GM23338 (cell line): ENCODE measurements around the gene OAT. TPM values are rescaled to one million over a fixed set of nuclear protein-coding genes. Genes with fewer than 3 reads are reported as not detected.

ENCODE experiments used
- ATAC-seq: fragments of 200-7000 bp; cut with Tn5 transposase; 3 replicates; pipeline ENCODE4 v1.9.1; 2020
- DNase-seq: peaks from one replicate; pipeline ENCODE4 v3.0.0-alpha.2; 2015; ENCODE audit warnings: low spot score
- H2AFZ ChIP-seq: fragments of 200-600 bp; sonication (generic); 2 replicates; pipeline ENCODE4 v1.8.0; 2016; ENCODE audit warnings: antibody characterized with exemption, mild to moderate bottlenecking, moderate library complexity
- H3F3A ChIP-seq: fragments of 200-600 bp; sonication (generic); replicated peaks from 2 replicates; pipeline ENCODE4 v1.8.0; 2017; ENCODE audit warnings: antibody characterized with exemption, mixed run types, low read depth
- H3K27ac ChIP-seq: fragments of 200-600 bp; sonication (generic); 2 replicates; pipeline ENCODE4 v1.6.1; 2016; ENCODE audit warnings: low read depth
- H3K27me3 ChIP-seq: fragments of 200-600 bp; sonication (generic); 2 replicates; pipeline ENCODE4 v1.8.0; 2016; ENCODE audit warnings: mild to moderate bottlenecking, mixed run types, moderate library complexity; ENCODE audit not compliant: insufficient read depth
- H3K36me3 ChIP-seq: fragments of 200-600 bp; sonication (generic); 2 replicates; pipeline ENCODE4 v1.8.0; 2016; ENCODE audit warnings: mild to moderate bottlenecking; ENCODE audit not compliant: insufficient read depth
- H3K4me1 ChIP-seq: fragments of 200-600 bp; sonication (generic); 2 replicates; pipeline ENCODE4 v1.8.0; 2016; ENCODE audit warnings: mild to moderate bottlenecking, moderate library complexity; ENCODE audit not compliant: insufficient read depth
- H3K4me2 ChIP-seq: fragments of 200-600 bp; sonication (generic); 2 replicates; pipeline ENCODE4 v1.7.1; 2017; ENCODE audit warnings: mixed run types
- H3K4me3 ChIP-seq: fragments of 200-600 bp; sonication (generic); 2 replicates; pipeline ENCODE4 v1.6.1; 2016; ENCODE audit warnings: mixed run types
- H3K79me2 ChIP-seq: fragments of 200-600 bp; sonication (generic); replicated peaks from 2 replicates; pipeline ENCODE4 v1.8.0; 2017; ENCODE audit warnings: mild to moderate bottlenecking; ENCODE audit not compliant: insufficient read depth
- H3K9me2 ChIP-seq: fragments of 200-600 bp; sonication (generic); 2 replicates; pipeline ENCODE4 v1.8.0; 2017; ENCODE audit not compliant: insufficient read depth
- H4K20me1 ChIP-seq: fragments of 200-600 bp; sonication (generic); replicated peaks from 2 replicates; pipeline ENCODE4 v1.8.0; 2017; ENCODE audit warnings: mild to moderate bottlenecking; ENCODE audit not compliant: insufficient read depth
- H3K27ac Mint-ChIP-seq: 2 replicates; pipeline ENCODE4 v1.8.0; 2020; ENCODE audit warnings: inconsistent platforms, mild to moderate bottlenecking, moderate library complexity, mixed read lengths
- H3K27me3 Mint-ChIP-seq: 3 replicates; pipeline ENCODE4 v1.8.0; 2022; ENCODE audit warnings: low read depth, mild to moderate bottlenecking, moderate library complexity, mixed read lengths, inconsistent platforms; ENCODE audit not compliant: insufficient read depth, poor library complexity
- H3K36me3 Mint-ChIP-seq: 3 replicates; pipeline ENCODE4 v1.8.0; 2021; ENCODE audit warnings: low read depth, mild to moderate bottlenecking, inconsistent platforms, moderate library complexity, mixed read lengths
- H3K4me1 Mint-ChIP-seq: 3 replicates; pipeline ENCODE4 v1.8.0; 2020; ENCODE audit warnings: mild to moderate bottlenecking, inconsistent platforms, mixed read lengths
- H3K4me3 Mint-ChIP-seq: 3 replicates; pipeline ENCODE4 v1.8.0; 2021; ENCODE audit warnings: moderate library complexity, mild to moderate bottlenecking, inconsistent platforms, mixed read lengths
- H3K9me3 Mint-ChIP-seq: 3 replicates; pipeline ENCODE4 v1.8.0; 2020; ENCODE audit warnings: moderate library complexity, mild to moderate bottlenecking, inconsistent platforms, mixed read lengths
- CREB1 ChIP-seq: fragments of 250-450 bp; sonication (Bioruptor Pico); IDR thresholded peaks from 2 replicates; pipeline ENCODE4 v1.5.0; 2020; ENCODE audit warnings: low read depth, mild to moderate bottlenecking, moderate library complexity
- EZH2 ChIP-seq: fragments of 200-600 bp; sonication (generic); IDR thresholded peaks from one replicate; pipeline ENCODE4 v1.8.0; 2017; ENCODE audit warnings: antibody characterized with exemption, mild to moderate bottlenecking, low read depth; ENCODE audit not compliant: unreplicated experiment
- EZH2phosphoT487 ChIP-seq: fragments of 200-600 bp; sonication (generic); IDR thresholded peaks from one replicate; pipeline ENCODE4 v1.8.1; 2018; ENCODE audit warnings: antibody characterized with exemption; ENCODE audit not compliant: unreplicated experiment
- JUNB ChIP-seq: IDR thresholded peaks from one replicate; pipeline ENCODE4 v1.6.1; 2016; ENCODE audit warnings: antibody characterized with exemption; ENCODE audit not compliant: unreplicated experiment
- NANOG ChIP-seq: IDR thresholded peaks from 2 replicates; pipeline ENCODE4 v1.6.1; 2016; ENCODE audit warnings: antibody characterized with exemption, borderline replicate concordance
- POLR2AphosphoS5 ChIP-seq: IDR thresholded peaks from 2 replicates; pipeline ENCODE4 v1.6.1; 2016; ENCODE audit warnings: antibody characterized with exemption, low read depth
- STAT1 ChIP-seq: IDR thresholded peaks from one replicate; pipeline ENCODE4 v1.6.1; 2016; ENCODE audit warnings: antibody characterized with exemption; ENCODE audit not compliant: unreplicated experiment
- ZNF114 ChIP-seq: fragments of 250-450 bp; sonication (Bioruptor Pico); IDR thresholded peaks from 2 replicates; pipeline ENCODE4 v1.5.0; 2020; ENCODE audit warnings: mild to moderate bottlenecking, moderate library complexity
- ZNF331 ChIP-seq: fragments of 250-450 bp; sonication (Bioruptor Pico); IDR thresholded peaks from 2 replicates; pipeline ENCODE4 v1.5.0; 2020; ENCODE audit warnings: low read depth, mild to moderate bottlenecking, moderate library complexity
- polyA plus RNA-seq: library from polyadenylated mRNA; unstranded; fragments of >200 nt; fragmentation: Nextera tagmentation; extraction: Ambion mirVana; gene quantifications from 2 replicates; pipeline ENCODE4 v1.2.1, GENCODE V29; 2016
- total RNA-seq: library from RNA; depleted of rRNA; stranded (reverse); fragments of >200 nt; shearing (Covaris generic); gene quantifications from 2 replicates; pipeline ENCODE4 v1.2.3, GENCODE V29; 2014
- TF ChIP-seq, protein P1 (sequence below): fragments of 250-450 bp; sonication (Bioruptor Pico); IDR thresholded peaks from 2 replicates; pipeline ENCODE4 v1.5.0; 2020; ENCODE audit warnings: mild to moderate bottlenecking, moderate library complexity
- TF ChIP-seq, protein P2 (sequence below): IDR thresholded peaks from one replicate; pipeline ENCODE4 v1.6.1; 2018; ENCODE audit warnings: antibody characterized with exemption; ENCODE audit not compliant: unreplicated experiment
- TF ChIP-seq, protein P3 (sequence below): IDR thresholded peaks from 2 replicates; pipeline ENCODE4 v1.6.1; 2016; ENCODE audit warnings: antibody characterized with exemption
- TF ChIP-seq, protein P4 (sequence below), 2 experiments: fragments of 200-600 bp in 1 of 2; sonication (generic) in 1 of 2; conservative IDR thresholded peaks; 2 replicates each; pipeline versions ENCODE4 v1.5.1 to v1.6.1; 2016 to 2017; ENCODE audit warnings: antibody characterized with exemption in 2 of 2, low read depth in 2 of 2, mild to moderate bottlenecking in 2 of 2, moderate library complexity in 1 of 2

The OAT gene
- total and polyA plus RNA-seq, 2 experiments from 2014 or later = 131 to 139 TPM

DNA sequence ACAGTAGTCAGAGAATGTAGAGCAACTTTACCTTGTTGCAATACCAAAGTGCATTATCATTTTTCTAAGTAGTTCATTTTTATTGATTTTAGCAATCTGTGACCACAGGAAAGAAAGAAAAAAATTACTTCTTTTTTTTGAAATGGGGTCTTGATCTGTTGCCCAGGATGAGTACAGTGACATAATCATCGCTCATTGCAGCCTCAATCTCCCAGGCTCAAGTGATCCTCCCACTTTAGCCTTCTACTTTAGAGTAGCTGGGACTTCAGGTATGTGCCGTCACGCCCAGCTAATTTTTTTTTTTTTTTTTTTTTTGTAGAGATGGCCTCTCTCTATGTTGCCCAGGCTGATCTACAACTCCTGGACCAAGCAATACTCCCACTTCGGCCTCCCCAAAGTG lies 11.4 kb upstream of the OAT start:
- no peak for DNase-seq
- Histone ChIP-seq H3K79me2 (no peaks in the 10 kb centered on the region), H3K27ac (no peak overlapping the region), H3F3A (no peaks in the 10 kb centered on the region), H3K4me1 (peaks cover 8% of the 10 kb centered on the region; the same call in 1 of the 2 replicates), H3K9me2 (no peaks in the 10 kb centered on the region), H3K4me2 (no peak overlapping the region), H2AFZ (no peak overlapping the region), H4K20me1 (no peaks in the 10 kb centered on the region; the same call in 1 of the 2 replicates), H3K27me3 (no peaks in the 10 kb centered on the region), H3K36me3 (no peaks in the 10 kb centered on the region), H3K4me3 (no peak overlapping the region)
- no peaks in the 10 kb centered on the region for H3K9me3 Mint-ChIP-seq
- H3K4me1 Mint-ChIP-seq = peaks cover 14% of the 10 kb centered on the region
- H3K36me3 Mint-ChIP-seq = no peaks in the 10 kb centered on the region
- no peak overlapping the region for H3K4me3 Mint-ChIP-seq
- H3K27ac Mint-ChIP-seq = no peak overlapping the region
- TF ChIP-seq EZH2 = no peak
- no peak for TF ChIP-seq ZNF331
- TF ChIP-seq, protein P1, sequence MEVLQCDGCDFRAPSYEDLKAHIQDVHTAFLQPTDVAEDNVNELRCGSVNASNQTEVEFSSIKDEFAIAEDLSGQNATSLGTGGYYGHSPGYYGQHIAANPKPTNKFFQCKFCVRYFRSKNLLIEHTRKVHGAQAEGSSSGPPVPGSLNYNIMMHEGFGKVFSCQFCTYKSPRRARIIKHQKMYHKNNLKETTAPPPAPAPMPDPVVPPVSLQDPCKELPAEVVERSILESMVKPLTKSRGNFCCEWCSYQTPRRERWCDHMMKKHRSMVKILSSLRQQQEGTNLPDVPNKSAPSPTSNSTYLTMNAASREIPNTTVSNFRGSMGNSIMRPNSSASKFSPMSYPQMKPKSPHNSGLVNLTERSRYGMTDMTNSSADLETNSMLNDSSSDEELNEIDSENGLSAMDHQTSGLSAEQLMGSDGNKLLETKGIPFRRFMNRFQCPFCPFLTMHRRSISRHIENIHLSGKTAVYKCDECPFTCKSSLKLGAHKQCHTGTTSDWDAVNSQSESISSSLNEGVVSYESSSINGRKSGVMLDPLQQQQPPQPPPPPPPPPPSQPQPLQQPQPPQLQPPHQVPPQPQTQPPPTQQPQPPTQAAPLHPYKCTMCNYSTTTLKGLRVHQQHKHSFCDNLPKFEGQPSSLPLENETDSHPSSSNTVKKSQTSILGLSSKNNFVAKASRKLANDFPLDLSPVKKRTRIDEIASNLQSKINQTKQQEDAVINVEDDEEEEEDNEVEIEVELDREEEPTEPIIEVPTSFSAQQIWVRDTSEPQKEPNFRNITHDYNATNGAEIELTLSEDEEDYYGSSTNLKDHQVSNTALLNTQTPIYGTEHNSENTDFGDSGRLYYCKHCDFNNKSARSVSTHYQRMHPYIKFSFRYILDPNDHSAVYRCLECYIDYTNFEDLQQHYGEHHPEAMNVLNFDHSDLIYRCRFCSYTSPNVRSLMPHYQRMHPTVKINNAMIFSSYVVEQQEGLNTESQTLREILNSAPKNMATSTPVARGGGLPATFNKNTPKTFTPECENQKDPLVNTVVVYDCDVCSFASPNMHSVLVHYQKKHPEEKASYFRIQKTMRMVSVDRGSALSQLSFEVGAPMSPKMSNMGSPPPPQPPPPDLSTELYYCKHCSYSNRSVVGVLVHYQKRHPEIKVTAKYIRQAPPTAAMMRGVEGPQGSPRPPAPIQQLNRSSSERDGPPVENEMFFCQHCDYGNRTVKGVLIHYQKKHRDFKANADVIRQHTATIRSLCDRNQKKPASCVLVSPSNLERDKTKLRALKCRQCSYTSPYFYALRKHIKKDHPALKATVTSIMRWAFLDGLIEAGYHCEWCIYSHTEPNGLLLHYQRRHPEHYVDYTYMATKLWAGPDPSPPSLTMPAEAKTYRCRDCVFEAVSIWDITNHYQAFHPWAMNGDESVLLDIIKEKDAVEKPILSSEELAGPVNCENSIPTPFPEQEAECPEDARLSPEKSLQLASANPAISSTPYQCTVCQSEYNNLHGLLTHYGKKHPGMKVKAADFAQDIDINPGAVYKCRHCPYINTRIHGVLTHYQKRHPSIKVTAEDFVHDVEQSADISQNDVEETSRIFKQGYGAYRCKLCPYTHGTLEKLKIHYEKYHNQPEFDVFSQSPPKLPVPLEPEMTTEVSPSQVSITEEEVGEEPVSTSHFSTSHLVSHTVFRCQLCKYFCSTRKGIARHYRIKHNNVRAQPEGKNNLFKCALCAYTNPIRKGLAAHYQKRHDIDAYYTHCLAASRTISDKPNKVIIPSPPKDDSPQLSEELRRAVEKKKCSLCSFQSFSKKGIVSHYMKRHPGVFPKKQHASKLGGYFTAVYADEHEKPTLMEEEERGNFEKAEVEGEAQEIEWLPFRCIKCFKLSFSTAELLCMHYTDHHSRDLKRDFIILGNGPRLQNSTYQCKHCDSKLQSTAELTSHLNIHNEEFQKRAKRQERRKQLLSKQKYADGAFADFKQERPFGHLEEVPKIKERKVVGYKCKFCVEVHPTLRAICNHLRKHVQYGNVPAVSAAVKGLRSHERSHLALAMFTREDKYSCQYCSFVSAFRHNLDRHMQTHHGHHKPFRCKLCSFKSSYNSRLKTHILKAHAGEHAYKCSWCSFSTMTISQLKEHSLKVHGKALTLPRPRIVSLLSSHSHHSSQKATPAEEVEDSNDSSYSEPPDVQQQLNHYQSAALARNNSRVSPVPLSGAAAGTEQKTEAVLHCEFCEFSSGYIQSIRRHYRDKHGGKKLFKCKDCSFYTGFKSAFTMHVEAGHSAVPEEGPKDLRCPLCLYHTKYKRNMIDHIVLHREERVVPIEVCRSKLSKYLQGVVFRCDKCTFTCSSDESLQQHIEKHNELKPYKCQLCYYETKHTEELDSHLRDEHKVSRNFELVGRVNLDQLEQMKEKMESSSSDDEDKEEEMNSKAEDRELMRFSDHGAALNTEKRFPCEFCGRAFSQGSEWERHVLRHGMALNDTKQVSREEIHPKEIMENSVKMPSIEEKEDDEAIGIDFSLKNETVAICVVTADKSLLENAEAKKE (CRISPR knock-in tag) = no peak
- TF ChIP-seq ZNF114 (CRISPR knock-in tag) = no peak
- no peak for TF ChIP-seq STAT1
- TF ChIP-seq, protein P2, sequence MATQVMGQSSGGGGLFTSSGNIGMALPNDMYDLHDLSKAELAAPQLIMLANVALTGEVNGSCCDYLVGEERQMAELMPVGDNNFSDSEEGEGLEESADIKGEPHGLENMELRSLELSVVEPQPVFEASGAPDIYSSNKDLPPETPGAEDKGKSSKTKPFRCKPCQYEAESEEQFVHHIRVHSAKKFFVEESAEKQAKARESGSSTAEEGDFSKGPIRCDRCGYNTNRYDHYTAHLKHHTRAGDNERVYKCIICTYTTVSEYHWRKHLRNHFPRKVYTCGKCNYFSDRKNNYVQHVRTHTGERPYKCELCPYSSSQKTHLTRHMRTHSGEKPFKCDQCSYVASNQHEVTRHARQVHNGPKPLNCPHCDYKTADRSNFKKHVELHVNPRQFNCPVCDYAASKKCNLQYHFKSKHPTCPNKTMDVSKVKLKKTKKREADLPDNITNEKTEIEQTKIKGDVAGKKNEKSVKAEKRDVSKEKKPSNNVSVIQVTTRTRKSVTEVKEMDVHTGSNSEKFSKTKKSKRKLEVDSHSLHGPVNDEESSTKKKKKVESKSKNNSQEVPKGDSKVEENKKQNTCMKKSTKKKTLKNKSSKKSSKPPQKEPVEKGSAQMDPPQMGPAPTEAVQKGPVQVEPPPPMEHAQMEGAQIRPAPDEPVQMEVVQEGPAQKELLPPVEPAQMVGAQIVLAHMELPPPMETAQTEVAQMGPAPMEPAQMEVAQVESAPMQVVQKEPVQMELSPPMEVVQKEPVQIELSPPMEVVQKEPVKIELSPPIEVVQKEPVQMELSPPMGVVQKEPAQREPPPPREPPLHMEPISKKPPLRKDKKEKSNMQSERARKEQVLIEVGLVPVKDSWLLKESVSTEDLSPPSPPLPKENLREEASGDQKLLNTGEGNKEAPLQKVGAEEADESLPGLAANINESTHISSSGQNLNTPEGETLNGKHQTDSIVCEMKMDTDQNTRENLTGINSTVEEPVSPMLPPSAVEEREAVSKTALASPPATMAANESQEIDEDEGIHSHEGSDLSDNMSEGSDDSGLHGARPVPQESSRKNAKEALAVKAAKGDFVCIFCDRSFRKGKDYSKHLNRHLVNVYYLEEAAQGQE = no peak
- no peak for TF ChIP-seq JUNB
- TF ChIP-seq, protein P3, sequence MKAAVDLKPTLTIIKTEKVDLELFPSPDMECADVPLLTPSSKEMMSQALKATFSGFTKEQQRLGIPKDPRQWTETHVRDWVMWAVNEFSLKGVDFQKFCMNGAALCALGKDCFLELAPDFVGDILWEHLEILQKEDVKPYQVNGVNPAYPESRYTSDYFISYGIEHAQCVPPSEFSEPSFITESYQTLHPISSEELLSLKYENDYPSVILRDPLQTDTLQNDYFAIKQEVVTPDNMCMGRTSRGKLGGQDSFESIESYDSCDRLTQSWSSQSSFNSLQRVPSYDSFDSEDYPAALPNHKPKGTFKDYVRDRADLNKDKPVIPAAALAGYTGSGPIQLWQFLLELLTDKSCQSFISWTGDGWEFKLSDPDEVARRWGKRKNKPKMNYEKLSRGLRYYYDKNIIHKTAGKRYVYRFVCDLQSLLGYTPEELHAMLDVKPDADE = no peak
- TF ChIP-seq, protein P4, sequence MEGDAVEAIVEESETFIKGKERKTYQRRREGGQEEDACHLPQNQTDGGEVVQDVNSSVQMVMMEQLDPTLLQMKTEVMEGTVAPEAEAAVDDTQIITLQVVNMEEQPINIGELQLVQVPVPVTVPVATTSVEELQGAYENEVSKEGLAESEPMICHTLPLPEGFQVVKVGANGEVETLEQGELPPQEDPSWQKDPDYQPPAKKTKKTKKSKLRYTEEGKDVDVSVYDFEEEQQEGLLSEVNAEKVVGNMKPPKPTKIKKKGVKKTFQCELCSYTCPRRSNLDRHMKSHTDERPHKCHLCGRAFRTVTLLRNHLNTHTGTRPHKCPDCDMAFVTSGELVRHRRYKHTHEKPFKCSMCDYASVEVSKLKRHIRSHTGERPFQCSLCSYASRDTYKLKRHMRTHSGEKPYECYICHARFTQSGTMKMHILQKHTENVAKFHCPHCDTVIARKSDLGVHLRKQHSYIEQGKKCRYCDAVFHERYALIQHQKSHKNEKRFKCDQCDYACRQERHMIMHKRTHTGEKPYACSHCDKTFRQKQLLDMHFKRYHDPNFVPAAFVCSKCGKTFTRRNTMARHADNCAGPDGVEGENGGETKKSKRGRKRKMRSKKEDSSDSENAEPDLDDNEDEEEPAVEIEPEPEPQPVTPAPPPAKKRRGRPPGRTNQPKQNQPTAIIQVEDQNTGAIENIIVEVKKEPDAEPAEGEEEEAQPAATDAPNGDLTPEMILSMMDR (conservative IDR thresholded peaks at IDR 0.05; ENCODE audit: low read depth in 2 of 2) = no peak
- TF ChIP-seq EZH2phosphoT487 = no peak
- TF ChIP-seq NANOG = no peak
- no peak for TF ChIP-seq POLR2AphosphoS5
- TF ChIP-seq CREB1 (CRISPR knock-in tag) = no peak
- peaks cover 5% of the 10 kb centered on the region for H3K27me3 Mint-ChIP-seq
- no peak for ATAC-seq
